ENCODE measurements around the gene TAS2R38.
"Not testable (repeated sequence)": the region's sequence is repeated elsewhere in the genome, so short reads cannot be mapped to it uniquely, and the experiment has no call there.

The TAS2R38 gene

GRCh38 chr7:141986923-141987322 lies 13.3 kb upstream of the TAS2R38 start:
- no peaks in the 10 kb centered on the region for H3K36me3 ChIP-seq (ENCODE audit: insufficient read depth)
- no peak overlapping the region for H2AFZ ChIP-seq (ENCODE audit: low read depth)
- no peaks in the 10 kb centered on the region for H3K79me2 ChIP-seq (ENCODE audit: insufficient read depth, low read depth)
- TF ChIP-seq, protein P1, sequence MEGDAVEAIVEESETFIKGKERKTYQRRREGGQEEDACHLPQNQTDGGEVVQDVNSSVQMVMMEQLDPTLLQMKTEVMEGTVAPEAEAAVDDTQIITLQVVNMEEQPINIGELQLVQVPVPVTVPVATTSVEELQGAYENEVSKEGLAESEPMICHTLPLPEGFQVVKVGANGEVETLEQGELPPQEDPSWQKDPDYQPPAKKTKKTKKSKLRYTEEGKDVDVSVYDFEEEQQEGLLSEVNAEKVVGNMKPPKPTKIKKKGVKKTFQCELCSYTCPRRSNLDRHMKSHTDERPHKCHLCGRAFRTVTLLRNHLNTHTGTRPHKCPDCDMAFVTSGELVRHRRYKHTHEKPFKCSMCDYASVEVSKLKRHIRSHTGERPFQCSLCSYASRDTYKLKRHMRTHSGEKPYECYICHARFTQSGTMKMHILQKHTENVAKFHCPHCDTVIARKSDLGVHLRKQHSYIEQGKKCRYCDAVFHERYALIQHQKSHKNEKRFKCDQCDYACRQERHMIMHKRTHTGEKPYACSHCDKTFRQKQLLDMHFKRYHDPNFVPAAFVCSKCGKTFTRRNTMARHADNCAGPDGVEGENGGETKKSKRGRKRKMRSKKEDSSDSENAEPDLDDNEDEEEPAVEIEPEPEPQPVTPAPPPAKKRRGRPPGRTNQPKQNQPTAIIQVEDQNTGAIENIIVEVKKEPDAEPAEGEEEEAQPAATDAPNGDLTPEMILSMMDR (conservative IDR thresholded peaks at IDR 0.05; ENCODE audit: low read depth, low read length) = no peak
- H3K27me3 ChIP-seq (ENCODE audit: insufficient read depth, low read depth) = no peaks in the 10 kb centered on the region
- no peak overlapping the region for H3K27ac ChIP-seq
- no peaks in the 10 kb centered on the region for H3K4me1 ChIP-seq (ENCODE audit: low read depth, poor library complexity, severe bottlenecking)
- H3K4me3 ChIP-seq (IDR thresholded peaks at IDR 0.05; ENCODE audit: insufficient read depth, low read depth, low read length) = no peak overlapping the region
- H3K9ac ChIP-seq = no peak overlapping the region
- no peaks in the 10 kb centered on the region for H4K20me1 ChIP-seq (ENCODE audit: insufficient read depth)
- H3K4me2 ChIP-seq = no peak overlapping the region

DNA sequence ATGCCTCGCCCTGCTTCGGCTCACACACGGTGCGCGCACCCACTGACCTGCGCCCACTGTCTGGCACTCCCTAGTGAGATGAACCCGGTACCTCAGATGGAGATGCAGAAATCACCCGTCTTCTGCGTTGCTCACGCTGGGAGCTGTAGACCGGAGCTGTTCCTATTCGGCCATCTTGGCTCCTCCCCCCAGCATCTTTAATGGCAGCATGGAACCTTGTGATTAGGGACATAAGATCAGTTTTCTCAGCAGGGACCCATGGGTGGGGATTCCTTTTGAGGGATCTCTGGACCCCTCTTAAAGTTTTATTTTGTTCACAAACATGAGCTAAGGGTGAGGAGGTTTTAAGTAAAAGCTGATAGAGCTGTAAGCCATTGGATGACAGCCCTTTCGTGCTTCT lies 12.4 kb upstream of the TAS2R38 start:
- not testable (repeated sequence) for H3K36me3 ChIP-seq (ENCODE audit: insufficient read depth); H3K27ac ChIP-seq; H3K79me2 ChIP-seq (ENCODE audit: insufficient read depth, low read depth); H3K4me1 ChIP-seq (ENCODE audit: low read depth, poor library complexity, severe bottlenecking); H3K4me3 ChIP-seq (IDR thresholded peaks at IDR 0.05; ENCODE audit: insufficient read depth, low read depth, low read length); H3K27me3 ChIP-seq (ENCODE audit: insufficient read depth, low read depth); H2AFZ ChIP-seq (ENCODE audit: low read depth); H4K20me1 ChIP-seq (ENCODE audit: insufficient read depth); H3K4me2 ChIP-seq; H3K9ac ChIP-seq

DNA sequence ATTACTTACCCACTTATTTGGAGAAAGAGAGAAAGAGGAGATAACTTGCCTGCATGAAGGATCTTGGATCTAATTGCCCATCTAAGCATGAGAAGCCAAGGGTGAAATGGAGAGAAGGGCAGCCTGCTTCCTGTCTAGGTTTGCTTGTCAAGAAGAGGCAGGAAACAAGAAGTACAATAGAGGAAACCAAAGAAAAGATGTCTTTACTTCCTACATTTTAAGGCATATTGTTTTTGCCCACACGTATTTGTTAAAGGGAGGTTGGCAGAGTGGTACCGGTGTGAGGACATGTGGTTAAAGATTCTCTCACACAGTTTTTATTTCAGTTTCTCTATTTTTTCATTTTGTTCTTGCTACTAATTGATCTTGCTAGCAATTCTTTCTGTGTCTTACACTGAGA lies 6.0 kb upstream of the TAS2R38 start:
- Histone ChIP-seq H3K27me3 (ENCODE audit: insufficient read depth, low read depth) (no peaks in the 10 kb centered on the region), H3K36me3 (ENCODE audit: insufficient read depth) (no peaks in the 10 kb centered on the region), H4K20me1 (ENCODE audit: insufficient read depth) (no peaks in the 10 kb centered on the region), H2AFZ (ENCODE audit: low read depth) (no peak overlapping the region), H3K4me2 (no peak overlapping the region), H3K4me1 (ENCODE audit: low read depth, poor library complexity, severe bottlenecking) (peaks cover 10% of the 10 kb centered on the region), H3K9ac (no peak overlapping the region), H3K27ac (no peak overlapping the region), H3K4me3 (IDR thresholded peaks at IDR 0.05; ENCODE audit: insufficient read depth, low read depth, low read length) (no peak overlapping the region), H3K79me2 (ENCODE audit: insufficient read depth, low read depth) (no peaks in the 10 kb centered on the region)
- TF ChIP-seq, protein P1 (conservative IDR thresholded peaks at IDR 0.05; ENCODE audit: low read depth, low read length) = no peak

- Histone ChIP-seq H3K4me2 (no peak overlapping the region), H3K9ac (no peak overlapping the region), H2AFZ (ENCODE audit: low read depth) (no peak overlapping the region), H3K4me3 (IDR thresholded peaks at IDR 0.05; ENCODE audit: insufficient read depth, low read depth, low read length) (no peak overlapping the region), H3K27me3 (ENCODE audit: insufficient read depth, low read depth) (no peaks in the 10 kb centered on the region), H3K4me1 (ENCODE audit: low read depth, poor library complexity, severe bottlenecking) (peaks cover 10% of the 10 kb centered on the region), H4K20me1 (ENCODE audit: insufficient read depth) (no peaks in the 10 kb centered on the region), H3K36me3 (ENCODE audit: insufficient read depth) (no peaks in the 10 kb centered on the region), H3K27ac (no peak overlapping the region), H3K79me2 (ENCODE audit: insufficient read depth, low read depth) (no peaks in the 10 kb centered on the region)
- TF ChIP-seq, protein P1 (conservative IDR thresholded peaks at IDR 0.05; ENCODE audit: low read depth, low read length) = no peak
Measured at GRCh38 chr7:141978351-141978750, 4.8 kb upstream of the TAS2R38 start.

DNA sequence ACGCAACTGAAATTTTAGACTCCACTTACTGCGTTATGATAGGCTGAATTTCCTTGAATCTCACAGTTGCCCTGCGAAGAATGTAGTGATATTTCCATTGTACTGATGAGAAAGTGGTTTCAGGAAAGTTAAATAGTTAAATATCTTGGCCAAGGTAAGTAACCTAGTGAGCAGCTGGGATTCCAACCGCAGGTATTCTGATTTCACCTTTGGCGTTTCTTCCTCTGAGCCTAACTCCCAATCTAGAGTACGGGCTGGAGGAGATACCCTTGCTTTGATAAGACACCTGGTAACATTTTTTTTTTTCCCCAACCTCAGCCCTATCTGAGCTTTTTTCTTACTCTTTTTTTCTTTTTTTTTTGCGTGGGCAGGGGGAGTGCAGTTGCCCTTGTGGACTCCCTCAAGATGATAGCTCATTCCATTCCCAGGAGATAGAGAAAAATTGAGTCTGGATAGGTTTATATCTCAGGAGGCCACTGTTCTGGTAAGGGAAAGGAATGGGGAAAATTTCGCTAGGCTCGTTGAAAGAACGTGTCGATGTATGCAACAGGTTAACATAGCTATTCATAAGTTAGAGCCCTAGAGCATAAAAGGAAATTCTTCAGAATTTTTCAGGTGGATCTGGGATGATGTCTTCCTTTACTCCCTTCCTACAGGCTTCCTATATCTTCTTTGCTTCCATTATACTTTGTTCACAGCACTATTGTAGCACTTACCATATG lies 3.1 kb upstream of the TAS2R38 start:
- TF ChIP-seq, protein P1 (conservative IDR thresholded peaks at IDR 0.05; ENCODE audit: low read depth, low read length) = peak; percentile 53
- H3K27ac ChIP-seq = no peak overlapping the region
- H3K4me1 ChIP-seq (ENCODE audit: low read depth, poor library complexity, severe bottlenecking) = peaks cover 10% of the 10 kb centered on the region
- peak overlapping the region; percentile 61 for H3K4me2 ChIP-seq
- peak overlapping the region; percentile 95 for H2AFZ ChIP-seq (ENCODE audit: low read depth)
- H4K20me1 ChIP-seq (ENCODE audit: insufficient read depth) = no peaks in the 10 kb centered on the region
- H3K36me3 ChIP-seq (ENCODE audit: insufficient read depth) = no peaks in the 10 kb centered on the region
- H3K9ac ChIP-seq = no peak overlapping the region
- no peaks in the 10 kb centered on the region for H3K79me2 ChIP-seq (ENCODE audit: insufficient read depth, low read depth)
- H3K4me3 ChIP-seq (IDR thresholded peaks at IDR 0.05; ENCODE audit: insufficient read depth, low read depth, low read length) = peak overlapping the region; percentile 50
- no peaks in the 10 kb centered on the region for H3K27me3 ChIP-seq (ENCODE audit: insufficient read depth, low read depth)

All from KMS-11 (cell line).